H1 (cell line): Measurements from ENCODE around the gene SHOC1.

Experiments
- ATF2 ChIP-seq: IDR thresholded peaks from 2 replicates; pipeline ENCODE4 v1.6.1; 2012; ENCODE audit warnings: low read length, inconsistent platforms
- BCL11A ChIP-seq, 2 experiments: IDR thresholded peaks; one replicate each; pipeline ENCODE4 v1.6.1; 2011; ENCODE audit warnings: low read depth in 2 of 2, low read length in 2 of 2, mild to moderate bottlenecking in 2 of 2
- CTCF ChIP-seq, 3 experiments: IDR thresholded peaks; 1 replicate in 2 of 3; 2 replicates in 1 of 3; pipeline versions ENCODE4 v1.5.1 to v1.6.1; 2011; ENCODE audit warnings: low read length in 3 of 3, mild to moderate bottlenecking in 3 of 3, inconsistent platforms in 2 of 3, low read depth in 1 of 3, moderate library complexity in 1 of 3; ENCODE audit not compliant: insufficient read depth in 1 of 3; ENCODE audit errors: control extremely low read depth in 1 of 3
- EGR1 ChIP-seq: IDR thresholded peaks from 2 replicates; pipeline ENCODE4 v1.6.1; 2011; ENCODE audit warnings: low read depth, low read length, borderline replicate concordance
- EP300 ChIP-seq, 2 experiments: IDR thresholded peaks; 1 replicate in 1 of 2; 2 replicates in 1 of 2; pipeline ENCODE4 v1.6.1; 2011 to 2012; ENCODE audit warnings: low read depth in 2 of 2, low read length in 2 of 2, mild to moderate bottlenecking in 2 of 2, borderline replicate concordance in 1 of 2, inconsistent platforms in 1 of 2, moderate library complexity in 1 of 2
- JUND ChIP-seq: IDR thresholded peaks from 2 replicates; pipeline ENCODE4 v1.6.1; 2011; ENCODE audit warnings: mild to moderate bottlenecking, improper control_type of control experiment, low read length
- MAX ChIP-seq: IDR thresholded peaks from 2 replicates; pipeline ENCODE4 v1.6.1; 2012; ENCODE audit warnings: inconsistent platforms
- RAD21 ChIP-seq, 2 experiments: IDR thresholded peaks in 1 of 2; conservative IDR thresholded peaks in 1 of 2; 2 replicates each; pipeline ENCODE4 v1.6.1; 2011; ENCODE audit warnings: low read depth in 2 of 2, low read length in 2 of 2, improper control_type of control experiment in 1 of 2, inconsistent platforms in 1 of 2, mild to moderate bottlenecking in 1 of 2, moderate library complexity in 1 of 2
- SIX5 ChIP-seq: IDR thresholded peaks from 2 replicates; pipeline ENCODE4 v1.6.1; 2011; ENCODE audit warnings: mild to moderate bottlenecking, low read depth, low read length
- SUZ12 ChIP-seq: fragments of 200-600 bp; sonication (generic); IDR thresholded peaks from 2 replicates; pipeline ENCODE4 v1.6.1; 2012; ENCODE audit warnings: mild to moderate bottlenecking, inconsistent platforms, low read length, moderate library complexity, mixed read lengths
- TAF1 ChIP-seq: IDR thresholded peaks from 2 replicates; pipeline ENCODE4 v1.6.1; 2011; ENCODE audit warnings: mild to moderate bottlenecking, low read depth, low read length
- USF2 ChIP-seq: IDR thresholded peaks from 2 replicates; pipeline ENCODE4 v1.6.1; 2011; ENCODE audit warnings: low read length, improper control_type of control experiment
- ZNF274 ChIP-seq: IDR thresholded peaks from 2 replicates; pipeline ENCODE4 v1.7.0; 2012; ENCODE audit warnings: low read length, borderline replicate concordance; ENCODE audit errors: extremely low read depth

- TF ChIP-seq USF2, result no peak
- TF ChIP-seq CTCF (IDR thresholded peaks at IDR 0.05; ENCODE audit: control extremely low read depth in 1 of 3, insufficient read depth in 1 of 3, low read depth in 1 of 3, low read length in 3 of 3), result no peak
- TF ChIP-seq SUZ12, result no peak
- TF ChIP-seq ATF2, result no peak
- no peak for TF ChIP-seq MAX
- no peak for TF ChIP-seq JUND
- no peak for TF ChIP-seq EP300 (IDR thresholded peaks at IDR 0.05; ENCODE audit: borderline replicate concordance in 1 of 2, low read depth in 2 of 2, low read length in 2 of 2)
- TF ChIP-seq SIX5, result no peak
- no peak for TF ChIP-seq TAF1
- TF ChIP-seq RAD21 (IDR thresholded peaks at IDR 0.05 in 1 of 2, conservative IDR thresholded peaks at IDR 0.05 in 1 of 2; ENCODE audit: low read depth in 2 of 2, low read length in 2 of 2), result no peak
- TF ChIP-seq EGR1, result no peak
- no peak for TF ChIP-seq ZNF274
- TF ChIP-seq BCL11A (IDR thresholded peaks at IDR 0.05; ENCODE audit: low read depth in 2 of 2, low read length in 2 of 2), result no peak
Observed at GRCh38 chr9:111799506-111799905, 4.8 kb upstream of the SHOC1 start.
